Measurements from ENCODE around the gene ABL1.
"Not testable (repeated sequence)": the region's sequence is repeated elsewhere in the genome, so short reads cannot be mapped to it uniquely, and the experiment has no call there.

Gene ABL1

GRCh38 chr9:130825809-130826208, 9.2 kb upstream of the ABL1 start:
- no peak for DNase-seq

GRCh38 chr9:130829762-130830161, 5.3 kb upstream of the ABL1 start:
- no peak for DNase-seq

- DNase-seq = no peak
Measured at GRCh38 chr9:130830231-130830760, 4.8 kb upstream of the ABL1 start.

GRCh38 chr9:130831077-130831476, 4.0 kb upstream of the ABL1 start:
- DNase-seq = no peak

GRCh38 chr9:130833031-130833990, 1.7 kb upstream of the ABL1 start:
- DNase-seq = no peak

- DNase-seq = peak; percentile 12
Measured at GRCh38 chr9:130835441-130836298, 616 bp downstream of the ABL1 start.

GRCh38 chr9:130837002-130837511, 2.0 kb downstream of the ABL1 start:
- DNase-seq = no peak

GRCh38 chr9:130837643-130838042, 2.6 kb downstream of the ABL1 start:
- no peak for DNase-seq

GRCh38 chr9:130839132-130840111, 4.4 kb downstream of the ABL1 start:
- no peak for DNase-seq

GRCh38 chr9:130842545-130842944, 7.5 kb downstream of the ABL1 start:
- DNase-seq = no peak

- DNase-seq = no peak
Measured at GRCh38 chr9:130843049-130843908, 8.2 kb downstream of the ABL1 start.

GRCh38 chr9:130844044-130844451, 9.0 kb downstream of the ABL1 start:
- no peak for DNase-seq

GRCh38 chr9:130845254-130845653, 10.2 kb downstream of the ABL1 start:
- DNase-seq = no peak

GRCh38 chr9:130845901-130846481, 10.9 kb downstream of the ABL1 start:
- DNase-seq = no peak

GRCh38 chr9:130846487-130847305, 11.6 kb downstream of the ABL1 start:
- no peak for DNase-seq

- DNase-seq = no peak
Measured at GRCh38 chr9:130847306-130848217, 12.5 kb downstream of the ABL1 start.

GRCh38 chr9:130848514-130848913, 13.5 kb downstream of the ABL1 start:
- DNase-seq = not testable (repeated sequence)

GRCh38 chr9:130849356-130849755, 14.3 kb downstream of the ABL1 start:
- no peak for DNase-seq
